Liver (tissue), 3 donors: ENCODE measurements around the gene TCFL5.

ENCODE experiments used
- ATF3 ChIP-seq: IDR thresholded peaks from 2 replicates; pipeline ENCODE4 v1.6.1; 2016; ENCODE audit warnings: antibody characterized with exemption
- CTCF ChIP-seq: fragments of 150-350 bp; IDR thresholded peaks from 2 replicates; pipeline ENCODE4 v1.5.1; 2017; ENCODE audit warnings: improper control_type of control experiment, low read depth, low read length; ENCODE audit not compliant: missing input control
- GABPA ChIP-seq, 2 donors: IDR thresholded peaks in 1 of 2; conservative IDR thresholded peaks in 1 of 2; 2 replicates each; pipeline ENCODE4 v1.6.1; 2016; ENCODE audit warnings: antibody characterized with exemption in 2 of 2, mild to moderate bottlenecking in 1 of 2, moderate library complexity in 1 of 2
- HNF4A ChIP-seq, 2 donors: conservative IDR thresholded peaks; 2 replicates each; pipeline ENCODE4 v1.6.1; 2016; ENCODE audit warnings: antibody characterized with exemption in 2 of 2, mild to moderate bottlenecking in 2 of 2
- REST ChIP-seq: IDR thresholded peaks from 2 replicates; pipeline ENCODE4 v1.6.1; 2016; ENCODE audit warnings: antibody characterized with exemption, mild to moderate bottlenecking
- ZBTB33 ChIP-seq: IDR thresholded peaks from 2 replicates; pipeline ENCODE4 v1.6.1; 2016; ENCODE audit warnings: antibody characterized with exemption
- TF ChIP-seq, protein P1 (sequence below): IDR thresholded peaks from 2 replicates; pipeline ENCODE4 v1.6.1; 2016; ENCODE audit warnings: antibody characterized with exemption
- donor health status: healthy.
- donor health status: healthy.

DNA sequence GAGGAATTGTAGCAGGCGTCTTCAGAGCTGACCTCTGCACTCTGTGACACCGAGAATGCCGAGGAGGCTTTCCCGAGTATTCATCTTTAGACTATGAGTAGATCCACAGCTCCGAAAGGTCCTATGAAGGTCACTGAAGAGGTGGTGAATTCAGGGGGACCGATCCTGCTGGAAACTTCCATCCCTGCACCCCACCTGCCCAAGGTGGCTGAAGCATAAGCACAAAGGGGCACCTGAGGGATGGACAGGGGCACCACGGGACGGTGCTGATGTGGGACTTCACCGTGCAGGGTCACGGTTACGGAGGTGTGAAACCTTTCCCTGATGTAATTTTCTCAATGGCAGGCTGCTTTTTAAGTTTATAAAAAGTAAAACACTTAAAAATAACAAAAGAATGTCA, 40.3 kb upstream of the TCFL5 start:
- TF ChIP-seq CTCF (no peak), ZBTB33 (no peak), REST (no peak), GABPA (IDR thresholded peaks at IDR 0.05 in 1 of 2, conservative IDR thresholded peaks at IDR 0.05 in 1 of 2) (no peak), ATF3 (no peak), HNF4A (conservative IDR thresholded peaks at IDR 0.05) (no peak)
- TF ChIP-seq, protein P1, sequence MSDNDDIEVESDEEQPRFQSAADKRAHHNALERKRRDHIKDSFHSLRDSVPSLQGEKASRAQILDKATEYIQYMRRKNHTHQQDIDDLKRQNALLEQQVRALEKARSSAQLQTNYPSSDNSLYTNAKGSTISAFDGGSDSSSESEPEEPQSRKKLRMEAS, result no peak
